AG04449 (cell line): Measurements from ENCODE around the gene RAB40B.

ENCODE experiments used
- CTCF ChIA-PET: fragments of 350-600 bp; formaldehyde crosslinking; extraction: SDS; loops from one replicate; lab custom pipeline; 2021; ENCODE audit warnings: antibody characterized with exemption; lab: Yijun Ruan, JAX
- POLR2A ChIA-PET: fragments of 400-600, 350-600 bp; formaldehyde crosslinking; extraction: SDS; loops from one replicate; lab custom pipeline; 2020; ENCODE audit warnings: antibody characterized with exemption, inconsistent platforms; lab: Yijun Ruan, JAX
- DNase-seq: peaks from one replicate; pipeline ENCODE4 v3.0.0-alpha.2; 2010; ENCODE audit warnings: low read depth, low spot score
- H3K4me3 ChIP-seq: 2 replicates; pipeline ENCODE4 v1.5.1; 2011; ENCODE audit warnings: low read depth, mild to moderate bottlenecking, control low read depth, low read length
- TF ChIP-seq, protein P1 (sequence below): IDR thresholded peaks from one replicate; pipeline ENCODE4 v1.5.1; 2011; ENCODE audit warnings: mild to moderate bottlenecking, moderate library complexity, low read length, control low read depth, inconsistent platforms; ENCODE audit not compliant: insufficient read depth; ENCODE audit errors: missing control alignments

Gene RAB40B

GRCh38 chr17:82665891-82666290 is 32.6 kb downstream of the RAB40B start:
- H3K4me3 ChIP-seq: no peak overlapping the region
- TF ChIP-seq, protein P1, sequence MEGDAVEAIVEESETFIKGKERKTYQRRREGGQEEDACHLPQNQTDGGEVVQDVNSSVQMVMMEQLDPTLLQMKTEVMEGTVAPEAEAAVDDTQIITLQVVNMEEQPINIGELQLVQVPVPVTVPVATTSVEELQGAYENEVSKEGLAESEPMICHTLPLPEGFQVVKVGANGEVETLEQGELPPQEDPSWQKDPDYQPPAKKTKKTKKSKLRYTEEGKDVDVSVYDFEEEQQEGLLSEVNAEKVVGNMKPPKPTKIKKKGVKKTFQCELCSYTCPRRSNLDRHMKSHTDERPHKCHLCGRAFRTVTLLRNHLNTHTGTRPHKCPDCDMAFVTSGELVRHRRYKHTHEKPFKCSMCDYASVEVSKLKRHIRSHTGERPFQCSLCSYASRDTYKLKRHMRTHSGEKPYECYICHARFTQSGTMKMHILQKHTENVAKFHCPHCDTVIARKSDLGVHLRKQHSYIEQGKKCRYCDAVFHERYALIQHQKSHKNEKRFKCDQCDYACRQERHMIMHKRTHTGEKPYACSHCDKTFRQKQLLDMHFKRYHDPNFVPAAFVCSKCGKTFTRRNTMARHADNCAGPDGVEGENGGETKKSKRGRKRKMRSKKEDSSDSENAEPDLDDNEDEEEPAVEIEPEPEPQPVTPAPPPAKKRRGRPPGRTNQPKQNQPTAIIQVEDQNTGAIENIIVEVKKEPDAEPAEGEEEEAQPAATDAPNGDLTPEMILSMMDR: no peak
- ChIA-PET CTCF (interaction anchor here (6.4 kb wide), 1 partner anchor 111 kb away, joined by 51 read pairs; no protein-coding TSS in a partner anchor), POLR2A (no interaction called here)
- DNase-seq: no peak

DNA sequence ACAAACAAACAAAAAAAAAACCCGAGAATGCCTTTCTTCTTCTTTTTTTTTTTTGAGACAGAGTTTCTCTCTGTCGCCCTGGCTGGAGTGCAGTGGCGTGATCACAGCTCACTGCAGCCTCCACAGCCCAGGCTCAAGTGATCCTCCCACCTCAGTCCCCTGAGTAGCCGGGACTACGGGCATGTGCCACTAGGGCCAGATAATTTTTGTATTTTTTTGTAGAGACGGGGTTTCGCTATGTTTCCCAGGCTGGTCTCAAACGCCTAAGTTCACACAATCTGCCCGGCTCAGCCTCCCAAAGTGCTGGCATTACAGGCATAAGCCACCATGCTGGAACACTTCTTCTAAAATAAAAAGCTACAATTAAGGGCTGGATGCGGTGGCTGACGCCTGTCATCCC is 33.3 kb downstream of the RAB40B start:
- ChIA-PET POLR2A (no interaction called here), CTCF (interaction anchor here (6.4 kb wide), 1 partner anchor 111 kb away, joined by 51 read pairs; no protein-coding TSS in a partner anchor)
- H3K4me3 ChIP-seq: no peak overlapping the region
- TF ChIP-seq, protein P1: no peak
- DNase-seq: no peak

GRCh38 chr17:82664701-82665182 is 33.8 kb downstream of the RAB40B start:
- ChIA-PET CTCF (interaction anchor here (6.4 kb wide), 1 partner anchor 112 kb away, joined by 51 read pairs; no protein-coding TSS in a partner anchor), POLR2A (no interaction called here)

GRCh38 chr17:82664276-82664575 is 34.3 kb downstream of the RAB40B start:
- ChIA-PET POLR2A (no interaction called here), CTCF (interaction anchor here (6.4 kb wide), 1 partner anchor 112 kb away, joined by 51 read pairs; no protein-coding TSS in a partner anchor)
- DNase-seq: no peak
- TF ChIP-seq, protein P1: no peak
- H3K4me3 ChIP-seq: no peak overlapping the region

More at GRCh38 chr17:82664701-82665182, 33.8 kb downstream of the RAB40B start:
- no peak for DNase-seq
- no peak overlapping the region for H3K4me3 ChIP-seq
- TF ChIP-seq, protein P1: no peak

GRCh38 chr17:82663381-82664275 is 34.9 kb downstream of the RAB40B start:
- TF ChIP-seq, protein P1: no peak
- ChIA-PET CTCF (no interaction called here), POLR2A (no interaction called here)
- H3K4me3 ChIP-seq: no peak overlapping the region
- DNase-seq: no peak

DNA sequence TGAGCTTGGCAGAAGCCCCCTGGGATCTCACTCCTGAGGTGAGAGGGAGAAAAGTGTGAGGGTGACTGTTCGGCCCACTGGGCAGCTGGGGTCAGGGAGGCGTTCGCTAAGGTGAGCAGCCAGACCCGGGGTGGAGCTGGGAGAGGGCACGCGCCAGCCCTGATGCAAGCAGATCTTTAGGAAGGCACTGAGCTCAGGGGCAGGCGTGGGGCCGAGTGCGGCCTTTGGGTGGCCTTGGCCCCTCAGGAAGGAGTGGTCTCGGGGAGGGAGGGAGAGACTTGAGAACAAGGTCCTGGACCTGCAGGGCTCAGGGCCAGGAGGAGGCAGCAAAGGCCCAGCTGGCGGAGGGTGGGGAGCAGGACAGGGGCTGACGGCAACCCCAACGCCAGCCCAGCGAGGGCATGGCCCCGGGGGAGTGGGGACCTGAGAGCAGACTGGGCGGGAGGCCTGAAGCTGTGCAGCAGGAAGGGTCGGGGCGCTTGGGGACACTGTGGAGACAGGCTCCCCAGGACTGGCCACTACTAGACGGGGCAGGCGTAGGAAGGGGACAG is 35.7 kb downstream of the RAB40B start:
- no peak overlapping the region for H3K4me3 ChIP-seq
- TF ChIP-seq, protein P1: no peak
- ChIA-PET CTCF (no interaction called here), POLR2A (no interaction called here)
- no peak for DNase-seq
